Heart left ventricle (tissue), 13 donors: Measurements from ENCODE around the gene LHX4.

Source experiments
- CTCF ChIP-seq, 12 donors: fragments of 200-600 bp; sonication (generic) in 4 of 12; IDR thresholded peaks; one replicate each; pipeline versions ENCODE4 v1.5.0 to v1.8.0; 2018 to 2022; ENCODE audit warnings: antibody characterized with exemption in 12 of 12, mild to moderate bottlenecking in 5 of 12
- POLR2A ChIP-seq, 2 donors: fragments of 450-650 bp; IDR thresholded peaks; one replicate each; pipeline ENCODE4 v1.6.1; 2017; ENCODE audit warnings: antibody characterized with exemption in 2 of 2, mild to moderate bottlenecking in 2 of 2, moderate library complexity in 2 of 2
- donor health status: ischemic (EF 13 %, LVEDD 7.1; RV severe dilation, severe dysfunction).
- donor health status: DM: no; HTN: yes; CAD: no.
- donor health status: DM: no; HTN: no; CAD: no.
- donor health status: ischemic (EF 25% LVEDD 6.9; RV normal size, moderate dysfunction).
- donor health status: ischemic (EF 25% LVEDD 5.7; RV mildly dilated, moderate dysfunction).
- donor health status: ischemic (EF 35%, LVEDD 5.7; RV mildly dilated, moderate dysfunction).
- donor health status: nonischemic (EF 11% LVEDD 7.7; RV severe dilation, severe dysfunction).
- donor health status: DM: yes; HTN: yes; CAD: no.
- donor health status: PGD.
- donor health status: ischemic (EF 29% LVEDD 5.4; RV normal size, mild dysfunction).
- donor health status: nonischemic (EF 23%, LVEDD 6.1; RV moderate dilation, normal function).

GRCh38 chr1:180288940-180289339 lies 58.9 kb downstream of the LHX4 start:
- TF ChIP-seq CTCF (IDR thresholded peaks at IDR 0.05) = no peak
- no peak for TF ChIP-seq POLR2A (IDR thresholded peaks at IDR 0.05)
